H1 (cell line): ENCODE measurements around the gene RMND5B. TPM values are rescaled to one million over a fixed set of nuclear protein-coding genes. Genes with fewer than 3 reads are reported as not detected.

Experiments
- ATF3 ChIP-seq: IDR thresholded peaks from 2 replicates; pipeline ENCODE4 v1.6.1; 2011; ENCODE audit warnings: low read depth, mild to moderate bottlenecking, low read length; ENCODE audit not compliant: insufficient read depth
- CBX5 ChIP-seq: fragments of 300-800, 300-1000 bp; sonication (generic); IDR thresholded peaks from 2 replicates; pipeline ENCODE4 v1.7.1; 2016; ENCODE audit warnings: antibody characterized with exemption, low read length, low read depth
- polyA plus RNA-seq, 7 experiments: library from polyadenylated mRNA; depleted of rRNA in 3 of 7; stranded (reverse) in 5 of 7; unstranded in 2 of 7; fragments of >200 nt in 5 of 7; fragments of 200-250 nt in 2 of 7; gene quantifications; 1 replicate in 5 of 7; 2 replicates in 1 of 7; 4 replicates in 1 of 7; pipeline versions ENCODE4 v1.2.1 to v1.2.3, GENCODE V29; 2011 to 2013; ENCODE audit warnings: missing spikeins in 2 of 7, mixed read lengths in 2 of 7
- total RNA-seq: library from RNA; stranded (reverse); fragmentation: NEBNext Ultra II Directional; extraction: Animal tissue kit (Norgen Biotek cat#: 25700); gene quantifications from 2 replicates; pipeline ENCODE4 v1.2.1, GENCODE V29; 2021

The RMND5B gene
- total and polyA plus RNA-seq, 2 of the 8 experiments (the other 6 are each of a cell fraction or from before 2014, with no cell fraction given) = 75.9 to 90.2 TPM

GRCh38 chr5:178093134-178093533, 37.7 kb upstream of the RMND5B start (continued):
- TF ChIP-seq ATF3 (no peak), CBX5 (no peak)
